HG03457 (cell line): ENCODE measurements around the gene CUL9.

ENCODE experiments used
- ATAC-seq: cut with Tn5 transposase; IDR thresholded peaks from one replicate; pipeline ENCODE4 v1.9.1; 2021; ENCODE audit warnings: moderate number of reproducible peaks; ENCODE audit not compliant: unreplicated experiment

Gene CUL9

DNA sequence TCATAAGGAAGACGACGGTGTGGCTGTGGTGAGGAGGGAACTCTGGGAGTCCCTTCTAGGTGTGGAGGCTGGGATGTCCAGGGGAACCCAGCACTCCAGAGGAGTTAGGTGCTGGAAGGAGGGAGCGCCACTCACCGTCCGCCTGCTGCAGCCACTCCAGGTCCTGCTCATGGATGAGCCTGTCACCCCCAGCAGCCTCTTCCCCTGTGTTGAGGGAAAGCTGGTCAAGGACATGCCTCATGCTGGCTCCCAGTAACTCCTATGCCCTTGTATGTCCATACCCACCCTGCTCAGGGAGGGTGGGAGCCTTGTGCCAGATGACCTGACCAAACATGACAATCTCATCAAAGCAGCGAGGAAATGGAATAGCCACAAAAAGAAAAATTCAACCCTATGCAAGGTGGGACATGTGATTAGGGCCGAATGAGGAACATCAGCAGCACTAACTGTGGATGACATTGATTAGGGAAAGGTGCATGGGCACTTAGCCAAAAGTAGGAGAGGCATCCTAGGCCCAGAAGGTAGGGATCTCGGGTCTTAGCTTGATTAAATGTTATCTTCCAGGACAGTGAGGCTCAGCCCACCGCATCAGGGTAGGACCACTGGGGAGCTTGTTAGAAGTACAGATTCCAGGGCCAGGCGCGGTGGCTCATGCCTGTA lies 44.3 kb downstream of the CUL9 start:
- no peak for ATAC-seq

DNA sequence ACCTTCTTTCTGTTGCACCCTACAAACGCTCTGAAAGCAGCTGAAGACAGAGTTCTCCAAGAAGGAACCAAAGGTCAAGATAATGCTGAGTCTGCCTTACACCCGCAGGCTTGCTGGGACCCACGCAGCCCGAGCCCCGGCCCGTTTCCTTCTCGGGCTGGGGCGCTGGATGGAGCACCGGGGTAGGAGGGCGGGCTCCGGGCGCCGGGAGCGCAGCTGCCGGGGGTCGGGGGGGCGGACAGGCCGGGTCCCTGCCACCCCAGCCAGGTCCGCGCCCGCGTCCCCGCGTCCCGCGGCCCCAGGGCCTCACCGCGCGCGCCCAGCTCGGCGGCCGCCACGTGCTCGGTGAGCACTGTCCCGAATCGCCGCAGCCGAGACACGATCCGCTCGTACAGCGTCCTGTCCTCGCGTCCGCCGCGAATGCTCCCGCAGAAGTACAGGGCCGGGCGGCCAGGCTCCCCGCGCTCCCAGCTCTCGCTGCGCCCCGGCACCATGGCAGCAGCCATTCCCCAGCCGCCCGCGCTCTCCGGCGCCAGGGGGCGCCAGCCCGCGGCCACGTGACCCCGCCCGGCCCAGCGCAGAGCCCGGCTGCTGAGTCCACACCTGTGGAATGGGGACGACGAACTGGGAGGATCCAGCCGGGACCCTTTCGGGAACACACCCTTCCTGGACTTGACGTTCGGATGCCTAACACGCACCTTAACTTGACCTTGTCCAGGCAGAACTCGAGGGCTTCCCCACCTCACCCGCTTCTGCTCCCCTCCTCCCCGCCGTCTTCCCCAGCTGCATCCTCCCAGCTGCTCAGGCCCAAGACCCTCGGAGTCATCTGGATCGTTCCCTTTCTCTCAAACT lies 47.2 kb downstream of the CUL9 start, which contains the start of gene DNPH1:
TSS of gene DNPH1 (minus strand) at position 531 of the 852 bp plus-strand sequence. CDS start at position 506, 25 bp downstream.
- peak; percentile 49 for ATAC-seq

DNA sequence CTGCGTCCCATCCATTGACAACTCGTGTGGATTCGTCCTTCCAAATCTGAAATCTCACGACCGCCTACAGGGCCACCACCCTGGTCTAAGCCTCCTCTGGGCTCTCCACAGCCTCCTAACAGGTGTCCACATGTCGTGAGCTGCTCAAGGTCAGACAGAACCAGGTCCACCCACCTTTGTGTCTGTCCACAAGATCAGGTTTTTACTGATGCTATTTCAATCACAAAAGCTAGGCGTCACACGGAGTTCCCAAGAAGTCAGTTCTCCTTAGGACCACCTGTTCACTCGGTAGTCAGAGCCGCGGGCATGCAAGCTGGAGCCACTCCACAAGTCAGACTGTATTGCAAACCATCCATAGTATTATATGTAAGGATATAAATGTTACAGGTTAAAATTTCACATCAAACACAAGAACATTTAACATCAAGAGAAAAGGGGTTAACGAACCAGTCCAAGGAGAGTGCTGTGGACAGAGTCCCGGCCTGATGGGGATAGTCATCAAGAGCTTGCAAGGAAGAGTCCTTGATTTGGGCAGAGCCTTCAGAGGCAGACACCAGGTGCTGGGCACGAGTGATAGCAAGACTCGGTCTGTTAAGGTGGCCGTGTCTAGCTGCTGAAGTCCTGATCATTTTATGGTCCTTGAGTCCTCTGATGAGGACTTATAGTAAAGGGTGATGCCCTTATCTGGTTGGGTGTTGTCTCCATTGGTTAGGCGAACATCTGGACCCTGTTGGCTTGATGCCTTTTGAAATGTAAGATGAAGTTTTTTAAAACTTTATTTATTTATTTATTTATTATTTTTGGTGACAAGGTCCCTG lies 48.0 kb downstream of the CUL9 start:
- no peak for ATAC-seq

DNA sequence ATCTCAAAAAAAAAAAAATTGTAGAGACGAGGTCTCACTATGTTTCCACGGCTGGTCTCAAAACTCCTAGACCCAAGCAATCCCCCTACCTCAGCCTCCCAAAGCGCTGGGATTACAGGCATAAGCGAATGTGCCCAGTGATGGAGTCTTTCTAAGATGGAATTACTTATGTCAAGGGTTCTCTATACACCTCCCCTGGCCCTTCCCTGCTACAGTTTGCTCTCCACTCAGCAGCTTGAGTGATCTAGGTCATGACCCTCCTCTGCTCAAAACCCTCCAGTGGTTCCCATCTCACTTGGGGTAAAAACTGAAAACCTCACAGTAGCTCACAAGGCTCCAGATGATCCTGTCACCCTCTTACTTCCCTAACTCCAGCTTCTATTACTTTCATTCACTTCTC lies 49.1 kb downstream of the CUL9 start:
- ATAC-seq = no peak

DNA sequence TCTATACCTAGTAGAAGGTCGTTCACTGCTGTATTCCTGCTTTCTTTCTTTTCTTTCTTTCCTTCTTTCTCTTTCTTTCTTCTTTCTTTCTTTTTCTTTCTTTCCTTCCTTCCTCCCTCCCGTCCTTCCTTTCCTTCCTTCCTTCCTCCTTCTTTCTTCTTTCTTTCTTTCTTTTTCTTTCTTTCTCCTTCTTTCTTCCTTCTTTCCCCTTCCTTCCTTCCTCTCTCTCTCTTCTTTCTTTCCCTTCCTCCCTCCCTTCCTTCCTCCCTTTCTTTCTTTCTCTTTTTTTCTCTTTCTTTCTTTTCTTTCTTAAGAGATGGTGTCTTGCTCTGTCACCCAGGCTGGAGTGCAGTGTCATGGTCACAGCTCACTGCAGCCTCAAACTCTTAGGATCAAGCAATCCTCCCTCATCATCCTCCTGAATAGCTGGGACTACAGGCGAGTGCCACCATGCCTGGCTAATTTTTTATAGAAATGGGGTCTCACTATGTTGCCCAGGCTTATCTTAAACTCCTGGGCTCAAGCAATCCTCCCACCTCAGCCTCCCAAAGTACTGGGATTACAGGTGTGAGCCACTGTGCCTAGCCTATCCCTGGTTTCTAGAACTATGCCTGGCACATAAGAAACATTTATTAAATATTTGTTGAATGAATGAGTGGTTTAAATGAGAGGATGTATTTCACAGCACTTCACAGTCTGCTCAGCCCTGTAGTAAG lies 49.9 kb downstream of the CUL9 start:
- ATAC-seq = no peak

DNA sequence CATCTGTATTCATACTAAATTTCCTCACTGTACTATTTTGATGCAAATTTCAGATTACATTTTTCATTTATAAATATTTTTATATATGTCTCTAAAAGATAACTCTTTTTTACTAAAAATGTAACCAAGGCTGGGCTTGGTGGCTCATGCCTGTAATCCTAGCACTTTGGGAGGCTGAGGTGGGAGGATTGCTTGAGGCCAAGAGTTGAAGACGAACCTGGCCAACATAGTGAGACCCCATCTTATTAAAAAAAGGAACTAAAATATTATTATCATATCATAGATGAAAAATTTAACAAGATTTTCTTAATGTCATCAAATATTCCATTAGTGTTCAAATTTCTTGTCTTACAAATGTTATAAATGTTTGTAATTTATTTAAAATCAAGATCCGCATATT lies 53.8 kb downstream of the CUL9 start:
- no peak for ATAC-seq

DNA sequence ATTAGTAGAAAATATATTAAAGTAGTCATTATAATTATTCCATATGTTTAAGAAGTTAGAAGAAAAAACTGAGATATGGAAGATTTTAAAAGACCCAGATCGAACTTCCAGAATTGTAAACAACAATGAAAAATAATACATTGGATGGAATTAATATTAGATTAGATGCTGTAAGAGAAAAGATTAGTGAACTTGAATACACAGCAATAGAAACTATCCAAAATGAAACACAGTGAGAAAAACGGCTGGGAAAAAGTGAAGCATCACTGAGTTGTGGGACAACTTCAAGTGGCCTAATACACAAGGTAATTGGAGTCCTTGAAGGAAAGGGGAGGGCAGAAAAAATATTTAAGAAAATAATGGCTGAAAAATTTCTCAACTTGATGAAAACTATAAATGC lies 57.1 kb downstream of the CUL9 start:
- ATAC-seq = no peak

DNA sequence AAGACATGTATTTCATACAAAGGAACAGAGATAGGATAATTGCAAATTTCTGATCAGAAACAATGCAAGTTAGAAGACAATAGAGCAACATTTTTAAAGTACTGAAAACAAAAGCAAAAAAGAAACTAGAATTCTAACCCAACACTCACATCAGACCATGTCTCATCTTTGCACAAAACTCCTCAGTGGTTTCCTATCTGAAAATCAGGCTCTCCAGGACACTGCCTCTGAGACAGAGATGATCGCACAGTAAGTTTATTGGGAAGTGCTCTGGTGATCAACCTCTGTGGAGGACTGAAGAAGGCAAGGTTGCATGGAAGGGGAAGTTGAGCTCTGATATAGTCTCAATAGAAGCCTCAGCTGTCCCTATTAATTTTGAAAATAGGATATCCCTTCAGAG lies 59.0 kb downstream of the CUL9 start:
- no peak for ATAC-seq

DNA sequence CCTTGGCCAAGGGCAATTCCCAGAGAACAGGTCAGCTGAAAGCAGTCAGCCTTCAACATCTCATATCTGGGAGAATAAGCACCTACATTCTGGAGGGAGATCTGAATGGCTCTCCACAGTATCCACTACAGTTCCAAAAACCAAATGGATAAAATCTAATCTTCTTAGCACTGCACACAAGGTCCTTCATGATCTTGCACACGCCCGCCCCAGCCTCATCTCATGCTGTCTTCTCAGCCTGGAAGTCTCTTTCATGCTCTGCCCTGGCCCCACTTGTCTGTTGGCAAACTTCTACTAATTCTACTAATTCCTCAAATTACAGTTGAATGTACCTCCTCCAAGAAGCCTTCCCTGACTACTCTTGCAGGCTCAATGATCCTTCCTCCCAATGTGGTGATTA lies 59.5 kb downstream of the CUL9 start:
- ATAC-seq = no peak

DNA sequence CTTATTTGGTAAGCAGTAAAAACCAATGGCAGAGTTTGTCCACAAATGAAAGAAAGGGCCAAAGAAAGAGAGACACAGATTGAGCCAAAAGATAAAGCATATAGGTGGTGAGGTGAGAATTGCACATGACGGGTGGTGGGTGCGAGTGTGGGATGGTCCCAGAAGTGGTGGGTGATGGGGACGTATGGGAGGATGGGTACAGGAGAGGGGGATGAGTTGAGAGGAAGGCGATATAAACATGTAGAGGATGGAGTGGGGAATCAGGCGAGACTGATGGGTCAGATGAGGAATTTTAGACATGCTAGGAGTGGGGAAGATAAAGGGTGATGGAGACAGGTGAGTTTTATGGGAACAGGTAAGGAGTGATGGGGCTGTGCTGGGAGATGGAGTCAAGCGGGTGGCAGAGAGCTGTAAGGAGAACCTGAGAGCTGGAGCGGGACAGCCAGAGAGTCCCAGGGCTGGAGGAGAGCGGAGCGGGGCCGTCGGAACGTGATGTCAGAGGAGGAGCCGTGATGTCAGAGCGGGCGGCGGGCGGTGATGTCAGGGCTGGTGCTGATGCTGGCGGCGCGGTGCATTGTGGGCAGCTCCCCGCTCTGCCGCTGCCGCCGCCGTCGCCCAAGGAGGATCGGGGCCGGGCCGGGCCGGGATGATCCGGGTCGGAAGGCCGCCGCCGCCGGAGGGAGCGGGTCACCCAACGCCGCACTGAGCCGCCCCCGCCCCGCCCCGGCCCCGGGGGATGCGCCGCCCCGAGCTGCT lies 61.1 kb downstream of the CUL9 start, which contains the start of gene TTBK1:
TSS of gene TTBK1 (plus strand) at position 574 of the 756 bp plus-strand sequence. CDS start 3,180 bp downstream, outside the sequence.
- ATAC-seq = no peak

DNA sequence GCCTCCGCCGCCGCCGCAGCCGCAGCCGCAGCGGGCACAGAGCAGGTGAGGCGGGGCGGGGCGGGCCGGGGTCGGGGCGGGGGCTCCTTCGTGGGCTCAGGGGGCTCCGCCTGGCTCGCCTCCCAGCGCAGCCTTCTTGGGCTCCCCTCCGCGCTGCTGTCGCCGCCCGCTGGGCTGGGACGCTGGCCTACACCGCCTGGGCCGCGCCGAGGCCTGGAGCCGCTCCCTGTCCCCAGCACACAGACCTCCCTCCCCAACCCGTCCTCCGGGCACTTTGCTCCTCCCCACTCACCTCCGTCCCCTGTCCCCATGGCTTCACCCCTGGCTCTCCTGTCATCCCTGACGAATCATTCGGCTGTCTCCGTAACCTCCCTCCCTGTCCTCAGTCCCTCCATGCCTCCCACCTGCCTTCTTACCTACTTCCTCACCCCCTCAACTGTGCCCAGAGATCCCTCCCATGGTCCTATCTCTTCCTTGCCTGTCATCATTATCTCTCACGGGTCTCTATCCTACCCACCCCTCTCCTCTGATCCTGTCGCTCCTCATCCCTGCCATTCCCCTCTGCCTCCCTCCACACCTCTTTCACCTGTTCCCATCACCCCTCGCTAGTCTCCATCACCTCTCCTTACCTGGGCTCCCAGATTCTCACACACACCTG lies 61.8 kb downstream of the CUL9 start:
- no peak for ATAC-seq

DNA sequence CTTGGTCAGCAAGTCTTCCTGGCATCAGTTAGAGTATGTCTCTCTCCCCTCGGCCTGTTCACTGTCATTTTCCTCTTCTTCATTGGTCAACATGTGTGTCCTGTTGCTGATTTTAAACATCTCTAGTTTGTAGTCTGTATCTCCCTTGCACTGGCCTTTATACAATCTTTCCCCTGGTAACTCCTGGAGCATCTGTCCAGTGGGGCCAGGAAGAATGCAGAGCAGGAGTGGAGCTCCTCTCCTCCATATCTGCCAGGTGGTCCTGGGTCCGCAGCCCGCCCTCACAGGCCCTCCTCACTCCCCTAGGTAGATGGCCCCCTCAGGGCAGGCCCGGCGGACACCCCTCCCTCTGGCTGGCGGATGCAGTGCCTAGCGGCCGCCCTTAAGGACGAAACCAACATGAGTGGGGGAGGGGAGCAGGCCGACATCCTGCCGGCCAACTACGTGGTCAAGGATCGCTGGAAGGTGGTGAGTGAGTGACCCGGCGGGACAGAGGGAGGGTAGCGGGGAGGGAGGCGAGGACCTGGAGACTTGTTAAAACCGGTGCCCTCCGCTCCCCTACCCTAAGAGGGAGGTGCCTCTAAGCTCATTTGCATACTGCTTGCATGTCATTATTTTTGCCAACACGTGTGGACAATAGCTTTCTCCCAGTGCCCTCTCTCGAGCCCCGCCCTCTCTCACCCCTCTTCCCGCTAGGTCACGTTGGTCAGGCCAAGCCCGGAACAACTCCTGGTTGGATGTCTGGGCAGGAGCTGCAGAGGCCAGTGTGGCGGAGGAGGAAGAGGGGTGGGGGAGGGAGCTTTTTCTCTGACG lies 64.5 kb downstream of the CUL9 start:
- no peak for ATAC-seq

DNA sequence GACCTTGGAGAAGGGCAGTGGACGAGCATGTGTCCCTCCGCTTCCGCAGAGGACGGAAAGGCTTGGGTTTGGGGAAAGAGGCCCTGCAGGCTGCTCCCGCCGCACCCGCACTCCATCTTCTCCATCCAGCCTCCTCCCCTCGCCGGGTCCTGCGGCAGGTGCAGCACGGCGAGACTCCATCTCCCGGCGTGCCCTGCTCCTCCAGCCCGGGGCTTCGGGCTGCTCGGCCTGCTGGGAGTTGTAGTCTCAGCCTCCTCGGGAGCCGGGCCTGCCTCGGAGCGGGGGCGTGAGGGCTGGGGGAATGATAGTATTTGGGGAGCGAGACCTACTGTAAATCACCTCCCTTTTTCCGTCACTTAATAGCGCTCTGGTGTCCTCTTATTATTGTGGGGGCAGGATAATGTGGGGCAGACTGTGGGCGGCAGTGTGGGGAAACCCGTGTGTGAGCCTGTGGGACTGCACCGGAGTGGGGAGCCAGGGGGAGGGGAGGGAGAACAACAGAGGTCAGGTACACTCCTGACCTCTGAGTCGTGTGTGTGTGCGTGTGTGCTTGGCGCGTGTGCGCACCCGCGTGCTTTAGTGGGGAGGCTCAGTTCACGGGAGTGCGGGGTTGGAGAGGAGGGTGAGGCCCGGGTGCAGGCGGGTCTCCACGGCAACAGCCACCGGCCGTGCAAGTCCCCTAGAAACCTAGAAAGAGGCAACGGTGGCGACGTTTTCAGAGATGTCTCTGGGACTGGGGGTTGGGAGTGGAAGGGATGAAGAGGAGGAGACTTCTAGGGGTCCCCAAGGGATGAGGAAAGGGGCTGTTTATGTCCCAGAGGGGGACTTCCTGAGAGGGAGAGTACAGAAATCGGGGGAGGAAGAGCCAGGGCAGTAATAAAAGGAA lies 65.4 kb downstream of the CUL9 start:
- ATAC-seq = peak; percentile 71

DNA sequence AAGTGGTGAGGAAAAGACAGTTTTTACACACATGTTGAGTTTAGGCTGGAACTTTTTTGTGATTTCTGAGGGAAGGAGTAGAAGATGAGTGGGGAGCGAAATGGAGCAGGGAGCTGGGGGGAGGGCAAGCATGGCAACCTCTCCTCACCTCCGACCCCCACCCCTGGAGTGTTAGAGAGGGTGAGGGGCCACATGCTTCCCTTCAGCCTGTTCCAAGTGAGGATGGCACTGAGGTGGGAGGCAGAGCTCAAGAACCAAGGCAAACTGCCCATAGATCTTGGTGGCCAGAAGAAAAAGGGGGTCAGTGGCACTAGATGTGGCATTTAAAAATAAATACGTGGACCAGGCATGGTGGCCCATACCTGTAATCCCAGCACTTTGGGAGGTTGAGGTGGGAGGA lies 66.1 kb downstream of the CUL9 start:
- no peak for ATAC-seq

DNA sequence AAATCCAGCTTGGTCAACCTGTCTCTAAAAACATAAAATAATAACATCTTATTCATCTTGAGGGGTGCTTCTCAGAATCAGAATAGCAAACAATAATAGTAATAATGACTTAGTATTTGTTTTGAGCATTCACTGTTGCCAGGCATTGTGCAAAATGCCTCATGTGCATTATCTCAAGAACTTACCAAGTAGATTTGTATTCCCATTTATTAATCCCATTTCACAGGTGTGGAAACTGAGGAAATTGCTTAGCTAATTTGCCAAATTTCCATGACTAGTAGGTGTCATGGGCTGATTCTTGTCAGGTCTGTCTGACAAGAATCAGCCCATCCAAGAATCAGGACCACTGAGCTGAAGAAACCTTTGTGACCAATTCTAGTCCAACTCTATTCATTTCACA lies 66.8 kb downstream of the CUL9 start:
- ATAC-seq = no peak

DNA sequence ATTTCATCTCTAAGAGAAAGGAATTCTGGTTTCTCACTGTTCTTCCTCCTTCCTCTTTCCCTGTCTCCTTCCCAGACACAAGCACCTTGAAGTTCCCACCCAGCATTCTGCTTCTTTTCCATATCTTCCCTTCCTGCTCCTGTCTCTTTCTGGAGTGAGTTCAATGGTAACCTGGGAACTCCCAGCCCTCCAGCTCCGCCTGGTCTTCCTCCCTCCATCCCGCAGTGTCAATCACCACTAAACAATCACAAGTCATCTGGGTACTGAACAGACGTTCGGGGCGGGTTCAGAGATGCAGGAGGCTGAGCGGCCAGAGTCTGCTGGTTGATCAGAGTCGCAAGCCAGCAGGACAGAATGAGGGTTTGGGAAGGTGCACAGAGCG lies 69.0 kb downstream of the CUL9 start:
- no peak for ATAC-seq

DNA sequence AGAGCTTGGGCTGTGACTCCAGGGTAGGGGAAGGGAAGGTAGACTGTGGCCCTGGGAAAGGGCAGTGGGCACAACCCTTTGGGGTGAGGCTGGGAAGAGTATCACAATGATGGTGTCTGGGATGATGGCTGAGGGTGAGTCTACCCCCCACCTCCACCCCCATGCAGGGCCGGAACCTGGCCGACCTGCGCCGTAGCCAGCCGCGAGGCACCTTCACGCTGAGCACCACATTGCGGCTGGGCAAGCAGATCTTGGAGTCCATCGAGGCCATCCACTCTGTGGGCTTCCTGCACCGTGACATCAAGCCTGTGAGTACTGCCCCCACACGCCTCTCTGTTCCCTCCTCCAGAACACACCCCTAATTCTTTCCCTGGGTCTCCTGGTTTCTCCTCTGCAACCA lies 71.4 kb downstream of the CUL9 start:
- ATAC-seq = no peak
